ENCODE results near the gene SLC25A14.
A peak's percentile ranks its signal among the peaks of the same experiment; 100 is the strongest.

SLC25A14 gene

GRCh38 chrX:130378024-130378669 lies 38.4 kb downstream of the SLC25A14 start:
- H3K4me1 ChIP-seq (ENCODE audit: control insufficient read depth, insufficient read depth, low read length, unreplicated experiment), result no peaks in the 10 kb centered on the region
- no peak overlapping the region for H3K4me3 ChIP-seq (ENCODE audit: low read depth, low read length)
- no peaks in the 10 kb centered on the region for H3K36me3 ChIP-seq (ENCODE audit: insufficient read depth, low read length)
- H3K27me3 ChIP-seq (ENCODE audit: insufficient read depth, low read length), result no peaks in the 10 kb centered on the region
- H2AFZ ChIP-seq (ENCODE audit: low read length, unreplicated experiment), result no peak overlapping the region
- H3K27ac ChIP-seq (ENCODE audit: low read depth, low read length), result no peak overlapping the region
- no peaks in the 10 kb centered on the region for H3K79me2 ChIP-seq (ENCODE audit: control insufficient read depth, insufficient read depth, low read length, unreplicated experiment)

DNA sequence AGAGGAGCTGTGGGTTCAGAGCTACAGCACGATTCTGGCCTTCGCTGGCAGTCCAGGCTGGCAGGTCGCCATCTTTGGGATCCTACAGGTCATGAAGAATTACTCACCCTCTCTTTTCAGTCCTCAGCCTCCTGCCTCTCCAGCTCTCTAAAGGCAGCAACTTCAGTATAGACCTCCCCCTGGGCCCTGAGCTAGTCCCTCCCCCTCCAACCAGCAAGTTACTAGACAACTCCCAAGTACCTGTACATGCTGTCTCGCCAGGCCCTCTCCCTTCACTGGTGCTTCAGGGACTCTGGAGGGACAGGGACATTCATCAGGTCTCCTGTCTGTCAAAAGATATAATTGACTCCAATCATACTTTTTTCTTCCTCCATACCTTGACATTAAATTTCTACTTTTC lies 45.8 kb downstream of the SLC25A14 start, which contains the start of gene GPR119:
TSS of gene GPR119 (minus strand) at position 155 of the 400 bp plus-strand sequence. CDS start 227 bp downstream, outside the sequence.
- Histone ChIP-seq H2AFZ (ENCODE audit: low read length, unreplicated experiment) (no peak within 1 kb of the TSS), H3K27me3 (ENCODE audit: insufficient read depth, low read length) (no peaks in the 10 kb centered on the region), H3K4me3 (ENCODE audit: low read depth, low read length) (no peak within 1 kb of the TSS), H3K27ac (ENCODE audit: low read depth, low read length) (no peak within 1 kb of the TSS), H3K79me2 (ENCODE audit: control insufficient read depth, insufficient read depth, low read length, unreplicated experiment) (no peaks in the 10 kb centered on the region), H3K36me3 (ENCODE audit: insufficient read depth, low read length) (no peaks in the 10 kb centered on the region), H3K4me1 (ENCODE audit: control insufficient read depth, insufficient read depth, low read length, unreplicated experiment) (no peaks in the 10 kb centered on the region)

- H3K27ac ChIP-seq (ENCODE audit: low read depth, low read length), result no peak overlapping the region
- no peaks in the 10 kb centered on the region for H3K4me1 ChIP-seq (ENCODE audit: control insufficient read depth, insufficient read depth, low read length, unreplicated experiment)
These were observed 46.7 kb downstream of the SLC25A14 start for GRCh38 chrX:130386408-130386808.

GRCh38 chrX:130393451-130394074 lies 53.8 kb downstream of the SLC25A14 start:
- Histone ChIP-seq H3K27ac (ENCODE audit: low read depth, low read length) (no peak overlapping the region), H3K4me3 (ENCODE audit: low read depth, low read length) (no peak overlapping the region), H2AFZ (ENCODE audit: low read length, unreplicated experiment) (no peak overlapping the region), H3K36me3 (ENCODE audit: insufficient read depth, low read length) (no peaks in the 10 kb centered on the region), H3K4me1 (ENCODE audit: control insufficient read depth, insufficient read depth, low read length, unreplicated experiment) (no peaks in the 10 kb centered on the region), H3K79me2 (ENCODE audit: control insufficient read depth, insufficient read depth, low read length, unreplicated experiment) (no peaks in the 10 kb centered on the region), H3K27me3 (ENCODE audit: insufficient read depth, low read length) (peaks cover 4% of the 10 kb centered on the region)

More at GRCh38 chrX:130386408-130386808, 46.7 kb downstream of the SLC25A14 start:
- Histone ChIP-seq H2AFZ (ENCODE audit: low read length, unreplicated experiment) (no peak overlapping the region), H3K4me3 (ENCODE audit: low read depth, low read length) (no peak overlapping the region), H3K79me2 (ENCODE audit: control insufficient read depth, insufficient read depth, low read length, unreplicated experiment) (no peaks in the 10 kb centered on the region), H3K27me3 (ENCODE audit: insufficient read depth, low read length) (no peaks in the 10 kb centered on the region), H3K36me3 (ENCODE audit: insufficient read depth, low read length) (no peaks in the 10 kb centered on the region)

DNA sequence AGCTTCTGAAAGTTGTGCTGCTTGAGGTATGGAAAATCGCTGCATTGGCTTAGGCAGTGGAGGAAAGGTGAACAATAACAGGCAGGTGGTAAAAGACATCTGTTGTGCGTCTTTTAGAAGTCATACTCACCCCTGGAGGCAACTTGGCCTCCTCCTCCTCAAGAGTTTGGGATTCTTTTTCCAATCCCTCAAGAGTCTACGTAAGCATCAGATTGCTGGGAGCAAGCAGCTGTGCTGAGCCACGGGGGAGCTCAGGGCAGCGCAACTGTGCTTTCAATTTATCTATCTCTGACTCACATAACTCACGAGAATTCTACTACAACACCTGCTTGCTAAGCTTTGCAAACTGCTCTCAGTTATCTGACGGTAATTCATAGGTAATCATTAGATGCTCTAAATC lies 55.6 kb downstream of the SLC25A14 start:
- Histone ChIP-seq H3K36me3 (ENCODE audit: insufficient read depth, low read length) (no peaks in the 10 kb centered on the region), H3K27ac (ENCODE audit: low read depth, low read length) (no peak overlapping the region), H3K4me1 (ENCODE audit: control insufficient read depth, insufficient read depth, low read length, unreplicated experiment) (no peaks in the 10 kb centered on the region), H3K4me3 (ENCODE audit: low read depth, low read length) (no peak overlapping the region), H3K79me2 (ENCODE audit: control insufficient read depth, insufficient read depth, low read length, unreplicated experiment) (no peaks in the 10 kb centered on the region), H3K27me3 (ENCODE audit: insufficient read depth, low read length) (peaks cover 4% of the 10 kb centered on the region), H2AFZ (ENCODE audit: low read length, unreplicated experiment) (no peak overlapping the region)

GRCh38 chrX:130401415-130402207 lies 61.9 kb downstream of the SLC25A14 start, which contains the start of gene RBMX2:
TSS of gene RBMX2 (plus strand) at chrX:130401987. CDS start at chrX:130402033, 46 bp downstream.
- peak within 1 kb of the TSS; percentile 92 for H2AFZ ChIP-seq (ENCODE audit: low read length, unreplicated experiment)
- no peaks in the 10 kb centered on the region for H3K36me3 ChIP-seq (ENCODE audit: insufficient read depth, low read length)
- 0 out of 2 replicates have a peak within 1 kb of the TSS, but pooled peaks have one; percentile 19 for H3K27ac ChIP-seq (ENCODE audit: low read depth, low read length)
- peak within 1 kb of the TSS; percentile 93 for H3K4me3 ChIP-seq (ENCODE audit: low read depth, low read length)
- H3K4me1 ChIP-seq (ENCODE audit: control insufficient read depth, insufficient read depth, low read length, unreplicated experiment), result peaks cover 3% of the 10 kb centered on the region
- no peaks in the 10 kb centered on the region; the same call in 1 of the 2 replicates for H3K27me3 ChIP-seq (ENCODE audit: insufficient read depth, low read length)
- H3K79me2 ChIP-seq (ENCODE audit: control insufficient read depth, insufficient read depth, low read length, unreplicated experiment), result peaks cover 20% of the 10 kb centered on the region

DNA sequence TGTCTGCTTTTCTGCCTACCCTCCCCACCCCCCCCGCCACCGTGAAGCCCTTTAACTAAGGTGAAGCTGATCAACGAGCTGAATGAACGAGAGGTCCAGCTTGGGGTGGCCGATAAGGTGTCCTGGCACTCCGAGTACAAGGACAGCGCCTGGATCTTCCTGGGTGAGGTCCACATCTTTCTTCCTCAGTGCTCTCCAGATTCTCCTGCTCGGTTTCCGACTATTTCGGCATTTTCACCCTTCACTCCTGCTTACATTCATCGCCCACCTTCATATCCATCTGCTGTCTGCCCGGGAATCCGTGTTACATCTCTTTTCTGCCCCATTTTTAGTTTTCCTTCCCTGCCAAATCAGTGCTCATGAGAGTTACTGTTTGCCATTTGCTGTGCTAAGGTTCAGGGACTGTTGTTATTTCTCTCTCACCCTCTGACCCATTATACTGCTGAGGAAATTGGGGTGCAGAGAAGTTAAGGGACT lies 62.5 kb downstream of the SLC25A14 start:
- Histone ChIP-seq H3K4me1 (ENCODE audit: control insufficient read depth, insufficient read depth, low read length, unreplicated experiment) (peaks cover 3% of the 10 kb centered on the region), H3K36me3 (ENCODE audit: insufficient read depth, low read length) (no peaks in the 10 kb centered on the region), H3K27me3 (ENCODE audit: insufficient read depth, low read length) (no peaks in the 10 kb centered on the region; the same call in 1 of the 2 replicates), H3K4me3 (ENCODE audit: low read depth, low read length) (peak overlapping the region; percentile 93), H3K27ac (ENCODE audit: low read depth, low read length) (no peak overlapping the region), H3K79me2 (ENCODE audit: control insufficient read depth, insufficient read depth, low read length, unreplicated experiment) (peaks cover 20% of the 10 kb centered on the region), H2AFZ (ENCODE audit: low read length, unreplicated experiment) (peak overlapping the region; percentile 38)

DNA sequence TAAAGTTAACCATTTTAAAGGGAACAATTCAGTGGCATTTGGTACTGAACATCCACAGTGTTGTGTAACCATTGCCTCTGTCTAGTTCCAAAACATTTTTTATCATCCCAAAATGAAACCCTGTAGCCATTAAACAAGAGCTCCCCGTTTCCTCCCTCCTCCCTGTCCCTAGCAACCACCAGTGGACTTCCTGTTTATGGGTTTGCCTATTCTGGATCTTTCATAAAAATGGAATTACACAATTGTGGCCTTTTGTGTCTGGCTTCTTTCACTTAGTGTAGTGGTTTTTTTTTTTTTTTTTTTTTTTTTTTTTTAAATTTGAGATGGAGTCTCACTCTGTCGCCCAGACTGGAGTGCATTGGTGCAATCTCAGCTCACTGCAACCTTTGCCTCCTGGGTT lies 73.7 kb downstream of the SLC25A14 start:
- Histone ChIP-seq H3K27ac (ENCODE audit: low read depth, low read length) (no peak overlapping the region), H3K4me3 (ENCODE audit: low read depth, low read length) (no peak overlapping the region), H3K79me2 (ENCODE audit: control insufficient read depth, insufficient read depth, low read length, unreplicated experiment) (no peaks in the 10 kb centered on the region), H3K4me1 (ENCODE audit: control insufficient read depth, insufficient read depth, low read length, unreplicated experiment) (no peaks in the 10 kb centered on the region), H2AFZ (ENCODE audit: low read length, unreplicated experiment) (no peak overlapping the region), H3K27me3 (ENCODE audit: insufficient read depth, low read length) (no peaks in the 10 kb centered on the region), H3K36me3 (ENCODE audit: insufficient read depth, low read length) (no peaks in the 10 kb centered on the region)

GRCh38 chrX:130414800-130415199 lies 75.1 kb downstream of the SLC25A14 start:
- no peak overlapping the region for H3K4me3 ChIP-seq (ENCODE audit: low read depth, low read length)
- H3K27ac ChIP-seq (ENCODE audit: low read depth, low read length), result no peak overlapping the region
- no peaks in the 10 kb centered on the region for H3K36me3 ChIP-seq (ENCODE audit: insufficient read depth, low read length)
- no peaks in the 10 kb centered on the region for H3K79me2 ChIP-seq (ENCODE audit: control insufficient read depth, insufficient read depth, low read length, unreplicated experiment)
- no peaks in the 10 kb centered on the region for H3K4me1 ChIP-seq (ENCODE audit: control insufficient read depth, insufficient read depth, low read length, unreplicated experiment)
- no peaks in the 10 kb centered on the region for H3K27me3 ChIP-seq (ENCODE audit: insufficient read depth, low read length)
- no peak overlapping the region for H2AFZ ChIP-seq (ENCODE audit: low read length, unreplicated experiment)

- no peak overlapping the region for H2AFZ ChIP-seq (ENCODE audit: low read length, unreplicated experiment)
- H3K27me3 ChIP-seq (ENCODE audit: insufficient read depth, low read length), result no peaks in the 10 kb centered on the region
- H3K36me3 ChIP-seq (ENCODE audit: insufficient read depth, low read length), result no peaks in the 10 kb centered on the region
- H3K27ac ChIP-seq (ENCODE audit: low read depth, low read length), result no peak overlapping the region
- no peaks in the 10 kb centered on the region for H3K79me2 ChIP-seq (ENCODE audit: control insufficient read depth, insufficient read depth, low read length, unreplicated experiment)
- no peaks in the 10 kb centered on the region for H3K4me1 ChIP-seq (ENCODE audit: control insufficient read depth, insufficient read depth, low read length, unreplicated experiment)
- H3K4me3 ChIP-seq (ENCODE audit: low read depth, low read length), result no peak overlapping the region
These were observed 75.5 kb downstream of the SLC25A14 start for GRCh38 chrX:130415201-130415600.
